ENCODE measurements around the gene ECE2.

DNA sequence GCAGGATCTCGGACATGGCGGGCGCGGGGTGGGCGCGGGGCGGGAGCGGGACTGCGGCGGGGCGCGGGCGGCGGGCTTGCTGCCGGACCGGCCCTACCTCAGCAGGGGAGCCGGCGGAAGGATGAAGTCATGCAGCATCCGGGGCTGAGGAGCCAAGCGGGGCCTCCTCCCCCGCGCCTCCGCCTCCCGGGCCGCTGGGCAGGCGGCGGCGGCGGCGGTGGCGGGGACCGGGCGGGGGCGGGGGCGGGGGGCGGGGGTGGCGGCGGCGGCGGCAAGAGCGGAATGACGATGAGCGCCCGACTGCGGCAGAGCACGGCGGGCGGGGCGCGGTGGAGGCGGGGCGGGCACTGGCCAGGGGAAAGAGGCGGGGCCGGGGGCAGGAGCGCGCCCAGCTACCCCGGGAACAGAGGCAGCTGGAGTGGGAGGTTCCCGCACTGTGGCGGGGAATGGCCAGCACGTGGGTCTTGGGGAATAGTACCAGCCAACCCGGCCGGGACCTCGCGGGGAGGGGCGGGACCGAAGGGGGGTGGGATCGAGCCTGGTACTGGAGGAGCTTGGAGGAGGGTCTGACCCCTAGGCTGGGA lies 14.5 kb upstream of the ECE2 start, which contains the start of gene CAMK2N2:
- TF ChIP-seq, protein P1, sequence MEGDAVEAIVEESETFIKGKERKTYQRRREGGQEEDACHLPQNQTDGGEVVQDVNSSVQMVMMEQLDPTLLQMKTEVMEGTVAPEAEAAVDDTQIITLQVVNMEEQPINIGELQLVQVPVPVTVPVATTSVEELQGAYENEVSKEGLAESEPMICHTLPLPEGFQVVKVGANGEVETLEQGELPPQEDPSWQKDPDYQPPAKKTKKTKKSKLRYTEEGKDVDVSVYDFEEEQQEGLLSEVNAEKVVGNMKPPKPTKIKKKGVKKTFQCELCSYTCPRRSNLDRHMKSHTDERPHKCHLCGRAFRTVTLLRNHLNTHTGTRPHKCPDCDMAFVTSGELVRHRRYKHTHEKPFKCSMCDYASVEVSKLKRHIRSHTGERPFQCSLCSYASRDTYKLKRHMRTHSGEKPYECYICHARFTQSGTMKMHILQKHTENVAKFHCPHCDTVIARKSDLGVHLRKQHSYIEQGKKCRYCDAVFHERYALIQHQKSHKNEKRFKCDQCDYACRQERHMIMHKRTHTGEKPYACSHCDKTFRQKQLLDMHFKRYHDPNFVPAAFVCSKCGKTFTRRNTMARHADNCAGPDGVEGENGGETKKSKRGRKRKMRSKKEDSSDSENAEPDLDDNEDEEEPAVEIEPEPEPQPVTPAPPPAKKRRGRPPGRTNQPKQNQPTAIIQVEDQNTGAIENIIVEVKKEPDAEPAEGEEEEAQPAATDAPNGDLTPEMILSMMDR (IDR thresholded peaks at IDR 0.05) = no peak
- TF ChIP-seq POLR2AphosphoS5 (IDR thresholded peaks at IDR 0.05) = no peak
- TF ChIP-seq POLR2A (IDR thresholded peaks at IDR 0.05) = no peak

Data from stomach (tissue), 4 donors.